Mucosa of descending colon (tissue), 3 donors: ENCODE measurements around the gene ZKSCAN8. TPM values are rescaled to one million over a fixed set of nuclear protein-coding genes. Genes with fewer than 3 reads are reported as not detected.
A peak's percentile ranks its signal among the peaks of the same experiment; 100 is the strongest.

Experiments
- ATAC-seq: fragments of 200-7000 bp; cut with Tn5 transposase; one replicate; pipeline ENCODE4 v1.9.1; 2020; ENCODE audit warnings: mild to moderate bottlenecking, moderate library complexity
- DNase-seq, 3 donors: peaks; one replicate each; pipeline ENCODE4 v3.0.0-alpha.2; 2020
- H3K36me3 ChIP-seq: fragments of 200-600 bp; one replicate; pipeline ENCODE4 v1.8.0; 2021; ENCODE audit warnings: low read depth, mild to moderate bottlenecking
- H3K4me1 ChIP-seq: fragments of 200-600 bp; one replicate; pipeline ENCODE4 v1.8.0; 2021; ENCODE audit warnings: low read depth, mild to moderate bottlenecking
- H3K4me3 ChIP-seq: fragments of 200-600 bp; one replicate; pipeline ENCODE4 v1.8.0; 2021; ENCODE audit warnings: mild to moderate bottlenecking
- H3K9me3 ChIP-seq: fragments of 200-600 bp; one replicate; pipeline ENCODE4 v1.8.0; 2021; ENCODE audit warnings: mild to moderate bottlenecking
- CTCF ChIP-seq: fragments of 200-600 bp; IDR thresholded peaks from one replicate; pipeline ENCODE4 v1.8.0; 2022; ENCODE audit warnings: antibody characterized with exemption, mild to moderate bottlenecking
- intact Hi-C, 2 donors: fragments of 100-400 bp; cut with DNase I in 1 of 2; cut with micrococcal nuclease in 1 of 2; formaldehyde crosslinking; loops; one replicate each; pipeline versions ENCODE4 v1.11.0 to v1.11.1; 2022; cut with DNase I, micrococcal nuclease
- total RNA-seq, 3 donors: library from RNA; stranded (reverse); fragmentation: NEBNext Ultra II Directional in 2 of 3; extraction: Animal tissue kit (Norgen Biotek cat#: 25700) in 2 of 3; gene quantifications; one replicate each; pipeline versions ENCODE4 v1.2.1 to v1.2.4, GENCODE V29; 2021 to 2023
- donor health status: DM: no; HTN: no; CAD: no; lungs with moderate emphysema.
- donor health status: DM: no; HTN: no; CAD: no.
- donor health status: DM: no; HTN: yes; CAD: no.

Gene ZKSCAN8
- total RNA-seq, 3 donors from 2014 or later, result 11.6 to 26.7 (median 16.6) TPM

- Histone ChIP-seq H3K36me3 (no peaks in the 10 kb centered on the region), H3K4me1 (no peaks in the 10 kb centered on the region), H3K9me3 (peaks cover 54% of the 10 kb centered on the region), H3K4me3 (no peak overlapping the region)
- intact Hi-C loops, result no loop called here
- ATAC-seq, result no peak
- no peak for DNase-seq
- TF ChIP-seq CTCF, result no peak
These were observed 46.7 kb downstream of the ZKSCAN8 start for GRCh38 chr6:28188111-28188979.

GRCh38 chr6:28200020-28200419, 58.3 kb downstream of the ZKSCAN8 start:
- intact Hi-C loops, result no loop called here
- H3K36me3 ChIP-seq, result no peaks in the 10 kb centered on the region
- no peaks in the 10 kb centered on the region for H3K4me1 ChIP-seq
- DNase-seq (no peak), ATAC-seq (no peak)
- no peak overlapping the region for H3K4me3 ChIP-seq
- no peak for TF ChIP-seq CTCF
- no peaks in the 10 kb centered on the region for H3K9me3 ChIP-seq

- intact Hi-C loops, result no loop called here
- no peaks in the 10 kb centered on the region for H3K36me3 ChIP-seq
- H3K4me3 ChIP-seq, result no peak overlapping the region
- no peak for TF ChIP-seq CTCF
- H3K9me3 ChIP-seq, result no peaks in the 10 kb centered on the region
- H3K4me1 ChIP-seq, result peaks cover 3% of the 10 kb centered on the region
- DNase-seq (no peak), ATAC-seq (no peak)
These were observed 61.5 kb downstream of the ZKSCAN8 start for GRCh38 chr6:28203201-28203600.

GRCh38 chr6:28205879-28206278, 64.2 kb downstream of the ZKSCAN8 start:
- ATAC-seq, result no peak
- DNase-seq, result no peak
- intact Hi-C loops, result no loop called here
- Histone ChIP-seq H3K9me3 (no peaks in the 10 kb centered on the region), H3K4me3 (no peak overlapping the region), H3K4me1 (peaks cover 3% of the 10 kb centered on the region), H3K36me3 (no peaks in the 10 kb centered on the region)
- TF ChIP-seq CTCF, result no peak

GRCh38 chr6:28206527-28206926, 64.8 kb downstream of the ZKSCAN8 start:
- H3K4me3 ChIP-seq, result no peak overlapping the region

More at GRCh38 chr6:28206527-28206926, 64.8 kb downstream of the ZKSCAN8 start:
- intact Hi-C loops, result no loop called here
- ATAC-seq, result peak; percentile 85
- peak in 1 of 3 donors; percentile 67 for DNase-seq
- Histone ChIP-seq H3K4me1 (peaks cover 3% of the 10 kb centered on the region), H3K36me3 (no peaks in the 10 kb centered on the region), H3K9me3 (no peaks in the 10 kb centered on the region)
- TF ChIP-seq CTCF, result no peak
